WERI-Rb-1 (cell line): ENCODE measurements around the gene WNT4.

ENCODE experiments used
- DNase-seq: peaks from one replicate; pipeline ENCODE4 v3.0.0-alpha.2; 2020
- H3K27ac ChIP-seq: fragments of 250-450 bp; sonication (Bioruptor Pico); 2 replicates; pipeline ENCODE4 v1.5.1; 2020; ENCODE audit warnings: mild to moderate bottlenecking, moderate library complexity
- H3K27me3 ChIP-seq: fragments of 250-450 bp; sonication (Bioruptor Pico); 2 replicates; pipeline ENCODE4 v1.5.1; 2021; ENCODE audit warnings: mild to moderate bottlenecking, low read depth, moderate library complexity; ENCODE audit not compliant: insufficient read depth, severe bottlenecking
- H3K36me3 ChIP-seq: fragments of 250-450 bp; sonication (Bioruptor Pico); 2 replicates; pipeline ENCODE4 v1.5.1; 2020; ENCODE audit warnings: mild to moderate bottlenecking, moderate library complexity
- H3K4me3 ChIP-seq: 2 replicates; pipeline ENCODE4 v1.5.1; 2011; ENCODE audit warnings: low read depth, mild to moderate bottlenecking, control low read depth, low read length
- H3K9me3 ChIP-seq: fragments of 250-450 bp; sonication (Bioruptor Pico); 2 replicates; pipeline ENCODE4 v1.5.1; 2021; ENCODE audit warnings: mild to moderate bottlenecking, moderate library complexity; ENCODE audit not compliant: severe bottlenecking
- TF ChIP-seq, protein P1 (sequence below): IDR thresholded peaks from 2 replicates; pipeline ENCODE4 v1.5.1; 2011; ENCODE audit warnings: low read depth, mild to moderate bottlenecking, control low read depth, inconsistent platforms, low read length

The WNT4 gene

GRCh38 chr1:22188436-22188835, 45.5 kb upstream of the WNT4 start:
- Histone ChIP-seq H3K36me3 (no peaks in the 10 kb centered on the region), H3K9me3 (no peaks in the 10 kb centered on the region), H3K27ac (no peak overlapping the region), H3K27me3 (no peaks in the 10 kb centered on the region), H3K4me3 (no peak overlapping the region)
- DNase-seq: no peak
- TF ChIP-seq, protein P1, sequence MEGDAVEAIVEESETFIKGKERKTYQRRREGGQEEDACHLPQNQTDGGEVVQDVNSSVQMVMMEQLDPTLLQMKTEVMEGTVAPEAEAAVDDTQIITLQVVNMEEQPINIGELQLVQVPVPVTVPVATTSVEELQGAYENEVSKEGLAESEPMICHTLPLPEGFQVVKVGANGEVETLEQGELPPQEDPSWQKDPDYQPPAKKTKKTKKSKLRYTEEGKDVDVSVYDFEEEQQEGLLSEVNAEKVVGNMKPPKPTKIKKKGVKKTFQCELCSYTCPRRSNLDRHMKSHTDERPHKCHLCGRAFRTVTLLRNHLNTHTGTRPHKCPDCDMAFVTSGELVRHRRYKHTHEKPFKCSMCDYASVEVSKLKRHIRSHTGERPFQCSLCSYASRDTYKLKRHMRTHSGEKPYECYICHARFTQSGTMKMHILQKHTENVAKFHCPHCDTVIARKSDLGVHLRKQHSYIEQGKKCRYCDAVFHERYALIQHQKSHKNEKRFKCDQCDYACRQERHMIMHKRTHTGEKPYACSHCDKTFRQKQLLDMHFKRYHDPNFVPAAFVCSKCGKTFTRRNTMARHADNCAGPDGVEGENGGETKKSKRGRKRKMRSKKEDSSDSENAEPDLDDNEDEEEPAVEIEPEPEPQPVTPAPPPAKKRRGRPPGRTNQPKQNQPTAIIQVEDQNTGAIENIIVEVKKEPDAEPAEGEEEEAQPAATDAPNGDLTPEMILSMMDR: no peak

- H3K27me3 ChIP-seq: no peaks in the 10 kb centered on the region
- H3K36me3 ChIP-seq: no peaks in the 10 kb centered on the region
- H3K9me3 ChIP-seq: no peaks in the 10 kb centered on the region
- H3K4me3 ChIP-seq: no peak overlapping the region
- DNase-seq: no peak
- TF ChIP-seq, protein P1: no peak
- no peak overlapping the region for H3K27ac ChIP-seq
These were observed 43.4 kb upstream of the WNT4 start for GRCh38 chr1:22186311-22186710.

- Histone ChIP-seq H3K9me3 (no peaks in the 10 kb centered on the region), H3K27ac (no peak overlapping the region), H3K36me3 (no peaks in the 10 kb centered on the region), H3K4me3 (no peak overlapping the region), H3K27me3 (no peaks in the 10 kb centered on the region)
- TF ChIP-seq, protein P1: no peak
- DNase-seq: no peak
These were observed 42.2 kb upstream of the WNT4 start for GRCh38 chr1:22184892-22185612.

- no peaks in the 10 kb centered on the region for H3K36me3 ChIP-seq
- no peak for DNase-seq
- no peaks in the 10 kb centered on the region for H3K9me3 ChIP-seq
- no peaks in the 10 kb centered on the region for H3K27me3 ChIP-seq
- TF ChIP-seq, protein P1: no peak
- H3K4me3 ChIP-seq: no peak overlapping the region
- H3K27ac ChIP-seq: no peak overlapping the region
These were observed 41.6 kb upstream of the WNT4 start for GRCh38 chr1:22184454-22184853.

- TF ChIP-seq, protein P1: no peak
- Histone ChIP-seq H3K27me3 (no peaks in the 10 kb centered on the region), H3K27ac (no peak overlapping the region), H3K36me3 (no peaks in the 10 kb centered on the region), H3K4me3 (no peak overlapping the region), H3K9me3 (no peaks in the 10 kb centered on the region)
- DNase-seq: no peak
These were observed 39.8 kb upstream of the WNT4 start for GRCh38 chr1:22182715-22183114.
